ENCODE data around the gene IGHMBP2. TPM values are rescaled to one million over a fixed set of nuclear protein-coding genes. Genes with fewer than 3 reads are reported as not detected.
A peak's percentile ranks its signal among the peaks of the same experiment; 100 is the strongest.

The IGHMBP2 gene
- total RNA-seq, 2 experiments from 2014 or later, result 29.4 to 31.1 TPM

GRCh38 chr11:68893282-68893681 lies 10.4 kb upstream of the IGHMBP2 start:
- CTCF ChIA-PET, result no interaction called here
- intact Hi-C loops (cut with micrococcal nuclease), result no loop called here
- H3K4me1 Mint-ChIP-seq (ENCODE audit: low read depth), result no peaks in the 10 kb centered on the region
- no peak for DNase-seq
- no peak overlapping the region for H3K4me3 Mint-ChIP-seq
- H3K36me3 Mint-ChIP-seq (ENCODE audit: low read depth), result peaks cover 37% of the 10 kb centered on the region
- H3K9me3 Mint-ChIP-seq, result no peaks in the 10 kb centered on the region
- no peak overlapping the region for H3K27ac Mint-ChIP-seq
- H3K27me3 Mint-ChIP-seq (ENCODE audit: low read depth), result no peaks in the 10 kb centered on the region

GRCh38 chr11:68896171-68896959 lies 7.3 kb upstream of the IGHMBP2 start:
- Mint-ChIP-seq H3K27me3 (ENCODE audit: low read depth) (no peaks in the 10 kb centered on the region), H3K36me3 (ENCODE audit: low read depth) (peaks cover 41% of the 10 kb centered on the region), H3K9me3 (no peaks in the 10 kb centered on the region), H3K27ac (no peak overlapping the region), H3K4me3 (no peak overlapping the region), H3K4me1 (ENCODE audit: low read depth) (peaks cover 7% of the 10 kb centered on the region)
- CTCF ChIA-PET, result no interaction called here
- intact Hi-C loops (cut with micrococcal nuclease), result no loop called here
- no peak for DNase-seq

- Mint-ChIP-seq H3K9me3 (no peaks in the 10 kb centered on the region), H3K4me1 (ENCODE audit: low read depth) (peaks cover 17% of the 10 kb centered on the region), H3K27me3 (ENCODE audit: low read depth) (no peaks in the 10 kb centered on the region), H3K27ac (no peak overlapping the region), H3K36me3 (ENCODE audit: low read depth) (peaks cover 38% of the 10 kb centered on the region), H3K4me3 (no peak overlapping the region)
- CTCF ChIA-PET, result no interaction called here
- intact Hi-C loops (cut with micrococcal nuclease), result no loop called here
- DNase-seq, result no peak
These were observed 6.2 kb upstream of the IGHMBP2 start for GRCh38 chr11:68897441-68897840.

GRCh38 chr11:68900835-68901381 lies 2.8 kb upstream of the IGHMBP2 start:
- intact Hi-C loops (cut with micrococcal nuclease), result no loop called here
- H3K36me3 Mint-ChIP-seq (ENCODE audit: low read depth), result peaks cover 34% of the 10 kb centered on the region
- H3K27ac Mint-ChIP-seq, result no peak overlapping the region
- H3K9me3 Mint-ChIP-seq, result no peaks in the 10 kb centered on the region
- CTCF ChIA-PET, result interaction anchor here (0.6 kb wide), 1 partner anchor 456 kb away, joined by 3 read pairs; no protein-coding TSS in a partner anchor
- no peaks in the 10 kb centered on the region for H3K27me3 Mint-ChIP-seq (ENCODE audit: low read depth)
- H3K4me1 Mint-ChIP-seq (ENCODE audit: low read depth), result peaks cover 38% of the 10 kb centered on the region
- DNase-seq, result no peak
- no peak overlapping the region for H3K4me3 Mint-ChIP-seq

GRCh38 chr11:68904248-68904847 lies 657 bp downstream of the IGHMBP2 start:
- H3K27me3 Mint-ChIP-seq (ENCODE audit: low read depth), result no peaks in the 10 kb centered on the region
- peak overlapping the region; percentile 81 for H3K27ac Mint-ChIP-seq
- intact Hi-C loops (cut with micrococcal nuclease), result no loop called here
- peak overlapping the region; percentile 88 for H3K4me3 Mint-ChIP-seq
- CTCF ChIA-PET, result interaction anchor here (1.2 kb wide), 1 partner anchor 79 kb away, joined by 3 read pairs; no protein-coding TSS in a partner anchor
- H3K9me3 Mint-ChIP-seq, result no peaks in the 10 kb centered on the region
- H3K36me3 Mint-ChIP-seq (ENCODE audit: low read depth), result peaks cover 25% of the 10 kb centered on the region
- peak; percentile 28 for DNase-seq
- H3K4me1 Mint-ChIP-seq (ENCODE audit: low read depth), result peaks cover 41% of the 10 kb centered on the region

- CTCF ChIA-PET, result no interaction called here
- no peak overlapping the region for H3K27ac Mint-ChIP-seq
- no peaks in the 10 kb centered on the region for H3K27me3 Mint-ChIP-seq (ENCODE audit: low read depth)
- no peaks in the 10 kb centered on the region for H3K9me3 Mint-ChIP-seq
- H3K4me1 Mint-ChIP-seq (ENCODE audit: low read depth), result peaks cover 35% of the 10 kb centered on the region
- no peak for DNase-seq
- intact Hi-C loops (cut with micrococcal nuclease), result no loop called here
- peak overlapping the region; percentile 88 for H3K4me3 Mint-ChIP-seq
- H3K36me3 Mint-ChIP-seq (ENCODE audit: low read depth), result peaks cover 24% of the 10 kb centered on the region
These were observed 2.0 kb downstream of the IGHMBP2 start for GRCh38 chr11:68905421-68906360.

- H3K27ac Mint-ChIP-seq, result no peak overlapping the region
- H3K9me3 Mint-ChIP-seq, result no peaks in the 10 kb centered on the region
- intact Hi-C loops (cut with micrococcal nuclease), result no loop called here
- no peaks in the 10 kb centered on the region for H3K27me3 Mint-ChIP-seq (ENCODE audit: low read depth)
- no peak for DNase-seq
- peaks cover 31% of the 10 kb centered on the region for H3K36me3 Mint-ChIP-seq (ENCODE audit: low read depth)
- CTCF ChIA-PET, result no interaction called here
- H3K4me3 Mint-ChIP-seq, result no peak overlapping the region
- peaks cover 16% of the 10 kb centered on the region for H3K4me1 Mint-ChIP-seq (ENCODE audit: low read depth)
These were observed 4.6 kb downstream of the IGHMBP2 start for GRCh38 chr11:68908273-68908672.

GRCh38 chr11:68910965-68911364 lies 7.3 kb downstream of the IGHMBP2 start:
- intact Hi-C loops (cut with micrococcal nuclease), result no loop called here
- peaks cover 34% of the 10 kb centered on the region for H3K36me3 Mint-ChIP-seq (ENCODE audit: low read depth)
- no peaks in the 10 kb centered on the region for H3K9me3 Mint-ChIP-seq
- CTCF ChIA-PET, result no interaction called here
- H3K27me3 Mint-ChIP-seq (ENCODE audit: low read depth), result no peaks in the 10 kb centered on the region
- DNase-seq, result no peak
- H3K4me1 Mint-ChIP-seq (ENCODE audit: low read depth), result peaks cover 3% of the 10 kb centered on the region
- no peak overlapping the region for H3K4me3 Mint-ChIP-seq
- H3K27ac Mint-ChIP-seq, result no peak overlapping the region

GRCh38 chr11:68911731-68912130 lies 8.0 kb downstream of the IGHMBP2 start:
- Mint-ChIP-seq H3K9me3 (no peaks in the 10 kb centered on the region), H3K4me1 (ENCODE audit: low read depth) (no peaks in the 10 kb centered on the region), H3K27ac (no peak overlapping the region), H3K36me3 (ENCODE audit: low read depth) (peaks cover 40% of the 10 kb centered on the region), H3K4me3 (no peak overlapping the region), H3K27me3 (ENCODE audit: low read depth) (no peaks in the 10 kb centered on the region)
- CTCF ChIA-PET, result no interaction called here
- intact Hi-C loops (cut with micrococcal nuclease), result no loop called here
- DNase-seq, result no peak

GRCh38 chr11:68912254-68912653 lies 8.6 kb downstream of the IGHMBP2 start:
- peaks cover 39% of the 10 kb centered on the region for H3K36me3 Mint-ChIP-seq (ENCODE audit: low read depth)
- DNase-seq, result no peak
- H3K9me3 Mint-ChIP-seq, result no peaks in the 10 kb centered on the region
- CTCF ChIA-PET, result no interaction called here
- H3K27ac Mint-ChIP-seq, result no peak overlapping the region
- H3K4me3 Mint-ChIP-seq, result no peak overlapping the region
- no peaks in the 10 kb centered on the region for H3K4me1 Mint-ChIP-seq (ENCODE audit: low read depth)
- no peaks in the 10 kb centered on the region for H3K27me3 Mint-ChIP-seq (ENCODE audit: low read depth)
- intact Hi-C loops (cut with micrococcal nuclease), result no loop called here

GRCh38 chr11:68913188-68913587 lies 9.5 kb downstream of the IGHMBP2 start:
- no peaks in the 10 kb centered on the region for H3K9me3 Mint-ChIP-seq
- H3K4me1 Mint-ChIP-seq (ENCODE audit: low read depth), result no peaks in the 10 kb centered on the region
- no peak for DNase-seq
- CTCF ChIA-PET, result no interaction called here
- H3K4me3 Mint-ChIP-seq, result no peak overlapping the region
- intact Hi-C loops (cut with micrococcal nuclease), result no loop called here
- no peak overlapping the region for H3K27ac Mint-ChIP-seq
- peaks cover 36% of the 10 kb centered on the region for H3K36me3 Mint-ChIP-seq (ENCODE audit: low read depth)
- H3K27me3 Mint-ChIP-seq (ENCODE audit: low read depth), result no peaks in the 10 kb centered on the region

GRCh38 chr11:68914761-68915160 lies 11.1 kb downstream of the IGHMBP2 start:
- no peaks in the 10 kb centered on the region for H3K27me3 Mint-ChIP-seq (ENCODE audit: low read depth)
- H3K27ac Mint-ChIP-seq, result no peak overlapping the region
- intact Hi-C loops (cut with micrococcal nuclease), result no loop called here
- H3K4me1 Mint-ChIP-seq (ENCODE audit: low read depth), result no peaks in the 10 kb centered on the region
- H3K4me3 Mint-ChIP-seq, result no peak overlapping the region
- H3K9me3 Mint-ChIP-seq, result no peaks in the 10 kb centered on the region
- CTCF ChIA-PET, result no interaction called here
- peaks cover 40% of the 10 kb centered on the region for H3K36me3 Mint-ChIP-seq (ENCODE audit: low read depth)
- no peak for DNase-seq
